GM18520 (cell line): ENCODE measurements around the gene CLIC3.
A peak's percentile ranks its signal among the peaks of the same experiment; 100 is the strongest.

Experiments
- ATAC-seq: cut with Tn5 transposase; IDR thresholded peaks from one replicate; pipeline ENCODE4 v1.9.1; 2021; ENCODE audit not compliant: unreplicated experiment

CLIC3 gene

GRCh38 chr9:137031904-137032640, 35.7 kb upstream of the CLIC3 start, which contains the start of gene FUT7:
TSS of gene FUT7 (minus strand) at chr9:137032088. CDS start at chr9:137031991, 97 bp downstream.
- no peak for ATAC-seq

- ATAC-seq: no peak
Measured at GRCh38 chr9:137030538-137031527, 34.5 kb upstream of the CLIC3 start.

GRCh38 chr9:137030006-137030405, 33.6 kb upstream of the CLIC3 start:
- ATAC-seq: no peak

- no peak for ATAC-seq
Measured at GRCh38 chr9:137029058-137029936, 32.9 kb upstream of the CLIC3 start.

- peak; percentile 35 for ATAC-seq
Measured at GRCh38 chr9:137028263-137029057, 32.1 kb upstream of the CLIC3 start.

GRCh38 chr9:137027369-137028262, 31.2 kb upstream of the CLIC3 start, which contains the start of gene ABCA2:
TSS of gene ABCA2 (minus strand) at chr9:137028237. CDS start at chr9:137028140, 97 bp downstream.
- ATAC-seq: no peak

GRCh38 chr9:137026828-137027227, 30.5 kb upstream of the CLIC3 start:
- no peak for ATAC-seq

- ATAC-seq: no peak
Measured at GRCh38 chr9:137026384-137026783, 30.0 kb upstream of the CLIC3 start.

GRCh38 chr9:137025517-137025966, 29.2 kb upstream of the CLIC3 start:
- no peak for ATAC-seq

GRCh38 chr9:137023583-137023991, 27.2 kb upstream of the CLIC3 start:
- no peak for ATAC-seq

- ATAC-seq: no peak
Measured at GRCh38 chr9:137023157-137023556, 26.8 kb upstream of the CLIC3 start.

- ATAC-seq: no peak
Measured at GRCh38 chr9:137022662-137023008, 26.3 kb upstream of the CLIC3 start.

GRCh38 chr9:137021979-137022661, 25.8 kb upstream of the CLIC3 start:
- ATAC-seq: no peak

- ATAC-seq: no peak
Measured at GRCh38 chr9:137021568-137021978, 25.2 kb upstream of the CLIC3 start.

GRCh38 chr9:137020771-137021567, 24.6 kb upstream of the CLIC3 start:
- ATAC-seq: no peak

GRCh38 chr9:137019891-137020683, 23.7 kb upstream of the CLIC3 start:
- ATAC-seq: no peak
